ENCODE results near the gene ZBTB20.

- no peak for TF ChIP-seq CTCF (IDR thresholded peaks at IDR 0.05; ENCODE audit: insufficient read depth, low read depth, low read length)
- no peak for TF ChIP-seq EZH2 (IDR thresholded peaks at IDR 0.05; ENCODE audit: insufficient read depth, low read length)
These were observed 652.6 kb downstream of the ZBTB20 start for GRCh38 chr3:114494498-114494897.
